LNCaP clone FGC (cell line): ENCODE results near the gene TSLP.

ENCODE experiments used
- DNase-seq: peaks from one replicate; pipeline ENCODE4 v3.0.0-alpha.2; 2011; ENCODE audit warnings: low read depth
- H3K4me3 ChIP-seq: 2 replicates; pipeline ENCODE4 v1.5.1; 2011; ENCODE audit warnings: mild to moderate bottlenecking, low read depth, low read length, control low read depth
- CTCF ChIP-seq: IDR thresholded peaks from 2 replicates; pipeline ENCODE4 v1.5.1; 2012; ENCODE audit warnings: mild to moderate bottlenecking; ENCODE audit not compliant: control insufficient read depth, insufficient read depth; ENCODE audit errors: extremely low read depth

The TSLP gene

DNA sequence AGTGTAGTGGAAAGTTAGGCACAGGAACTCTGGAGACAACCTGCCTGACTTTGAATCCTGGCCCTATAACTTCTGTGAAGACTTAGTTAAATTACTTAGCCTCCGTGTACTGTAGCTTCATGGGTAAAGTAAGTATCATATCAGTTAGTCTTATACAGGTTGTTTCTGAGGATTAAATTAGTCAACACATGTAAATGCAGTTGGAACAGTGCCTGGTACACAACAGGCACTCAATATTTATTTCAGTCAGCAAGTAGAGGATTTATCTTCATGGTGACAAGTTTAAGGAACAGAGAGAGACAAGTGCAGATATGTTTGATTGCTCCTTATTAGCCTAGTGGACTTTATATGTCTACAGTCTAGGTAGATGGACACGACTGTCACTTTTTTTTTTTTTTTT lies 2.7 kb downstream of the TSLP start:
- DNase-seq, result no peak
- TF ChIP-seq CTCF, result no peak
- H3K4me3 ChIP-seq, result no peak overlapping the region

- H3K4me3 ChIP-seq, result no peak overlapping the region
- TF ChIP-seq CTCF, result no peak
- no peak for DNase-seq
These were observed 4.0 kb downstream of the TSLP start for GRCh38 chr5:111075520-111075919.

DNA sequence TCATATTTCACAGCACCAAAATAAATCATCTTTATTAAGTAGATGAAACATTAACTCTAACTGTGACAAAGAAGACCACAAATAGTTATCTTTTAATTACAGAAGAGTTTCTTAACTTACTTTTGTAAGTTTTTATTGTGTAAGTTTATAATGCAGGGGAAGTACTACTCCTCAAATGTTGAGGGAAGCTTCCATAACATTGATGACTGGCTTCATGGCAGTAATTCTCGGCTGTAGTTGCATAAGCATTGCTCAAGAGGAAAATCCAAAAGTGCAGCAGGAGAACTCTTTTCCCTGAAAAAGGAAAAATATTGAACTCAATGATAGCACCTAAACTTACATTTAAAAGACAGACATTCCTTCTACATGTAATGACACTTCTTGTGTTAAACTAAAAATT lies 4.6 kb downstream of the TSLP start:
- TF ChIP-seq CTCF, result no peak
- no peak overlapping the region for H3K4me3 ChIP-seq
- no peak for DNase-seq

DNA sequence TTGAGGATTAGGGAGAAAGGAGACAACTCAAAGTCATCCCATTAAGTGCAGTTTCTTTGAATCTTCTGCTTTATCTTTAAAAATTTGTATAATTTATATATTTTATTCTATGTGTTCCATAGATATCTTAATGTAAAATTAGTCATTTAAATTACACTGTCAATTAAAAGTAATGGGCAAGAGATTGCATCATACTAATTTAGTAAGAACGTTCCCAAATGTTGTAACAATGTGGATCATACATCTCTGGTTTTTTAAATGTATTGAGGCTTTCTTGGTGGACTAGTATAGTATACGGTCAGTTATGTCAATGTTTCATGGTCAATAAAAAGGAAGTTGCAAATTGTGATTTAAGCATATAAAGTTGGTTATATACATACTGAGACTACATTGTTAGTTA lies 6.2 kb downstream of the TSLP start:
- no peak overlapping the region for H3K4me3 ChIP-seq
- DNase-seq, result no peak
- TF ChIP-seq CTCF, result no peak

- TF ChIP-seq CTCF, result no peak
- no peak for DNase-seq
- no peak overlapping the region for H3K4me3 ChIP-seq
These were observed 8.3 kb downstream of the TSLP start for GRCh38 chr5:111079846-111080245.

DNA sequence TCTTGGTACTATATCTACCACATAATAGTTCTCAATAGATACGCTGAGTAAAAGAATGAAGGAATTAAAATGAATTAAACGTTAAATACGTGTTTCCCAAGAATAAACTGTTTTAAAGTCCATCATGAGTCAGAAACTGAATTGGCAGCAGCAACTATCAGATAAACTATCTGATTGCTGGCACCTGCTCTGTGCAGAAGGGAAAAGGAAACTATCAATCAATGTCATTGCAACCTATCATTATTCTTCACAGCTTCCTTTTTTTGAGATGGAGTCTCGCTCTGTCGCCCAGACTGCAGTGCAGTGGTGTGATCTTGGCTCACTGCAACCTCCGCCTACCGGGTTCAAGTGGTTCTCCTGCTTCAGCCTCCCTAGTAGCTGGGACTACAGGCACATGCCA lies 11.8 kb downstream of the TSLP start:
- H3K4me3 ChIP-seq, result no peak overlapping the region
- no peak for DNase-seq
- TF ChIP-seq CTCF, result no peak

DNA sequence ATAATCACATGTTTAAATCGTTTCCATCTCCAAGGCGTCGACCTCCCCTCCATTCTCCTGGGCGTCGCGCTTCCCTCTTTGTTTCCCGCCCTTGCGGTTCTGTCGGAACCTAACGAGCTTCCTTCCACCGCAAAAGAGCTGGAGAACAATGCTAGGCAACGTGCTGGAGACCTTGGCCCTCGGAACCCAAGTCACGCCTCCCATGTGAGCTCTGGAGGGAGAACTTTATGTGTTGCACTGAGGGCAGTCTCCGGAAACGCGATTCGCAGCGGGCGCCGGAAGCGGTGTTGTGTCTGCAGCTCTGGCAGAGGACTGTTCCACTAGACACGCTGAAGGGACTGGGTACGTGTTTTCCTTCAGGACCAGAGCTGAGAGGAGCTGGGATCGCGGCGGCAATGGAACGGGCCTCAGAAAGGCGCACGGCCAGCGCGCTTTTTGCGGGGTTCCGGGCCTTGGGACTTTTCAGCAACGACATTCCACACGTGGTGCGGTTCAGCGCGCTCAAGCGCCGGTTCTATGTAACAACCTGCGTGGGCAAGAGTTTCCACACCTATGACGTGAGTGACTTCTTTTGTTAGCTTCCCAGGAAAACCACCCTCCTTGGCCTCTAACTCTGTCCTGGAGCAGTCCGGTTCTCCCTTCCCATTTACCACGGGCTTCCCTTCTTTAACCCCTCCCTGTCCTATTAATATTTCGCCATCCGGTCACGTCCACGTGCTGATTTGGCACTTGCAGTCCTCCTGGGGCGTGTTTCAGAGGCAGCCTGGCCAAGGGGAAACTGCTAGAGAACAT lies 20.7 kb downstream of the TSLP start, which contains the start of gene WDR36:
Gene WDR36 (plus strand): TSS at position 287 of the 792 bp plus-strand sequence. CDS start 109 bp downstream, at position 396.
- H3K4me3 ChIP-seq, result peak within 1 kb of the TSS; percentile 97
- no peak for TF ChIP-seq CTCF
- DNase-seq, result peak; percentile 84
